Measurements from ENCODE around the gene IL17RE. TPM values are rescaled to one million over a fixed set of nuclear protein-coding genes. Genes with fewer than 3 reads are reported as not detected.

IL17RE gene
- total RNA-seq, 1 donor from 2014 or later, result 4.1 TPM

DNA sequence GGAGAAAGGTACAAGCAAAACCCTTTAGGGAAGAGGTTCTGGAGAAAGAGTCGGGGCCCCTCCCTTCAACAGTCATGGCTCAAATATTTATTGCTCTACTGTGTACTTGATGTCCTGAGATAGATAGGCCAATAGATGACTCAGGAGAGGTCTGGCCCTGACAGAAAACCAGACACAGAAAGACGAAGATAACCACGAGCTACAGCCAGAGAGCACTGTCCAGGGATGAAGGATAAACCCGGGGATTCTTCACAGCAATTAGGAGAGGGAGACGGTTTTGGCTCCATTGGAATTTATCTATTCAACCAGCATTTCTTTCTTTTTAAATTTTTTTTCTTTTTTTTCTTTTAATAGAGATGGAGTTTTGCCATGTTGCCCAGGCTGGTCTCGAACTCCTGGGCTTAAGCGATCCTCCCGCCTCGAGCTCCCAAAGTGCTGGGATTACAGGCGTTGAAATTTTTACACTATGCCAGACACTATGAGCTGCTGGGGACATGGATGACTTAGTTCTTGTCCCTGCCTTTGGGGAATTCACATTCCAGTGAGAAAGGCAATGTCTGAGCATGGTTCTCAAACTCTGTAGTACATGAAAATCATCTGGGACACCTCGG, 18.0 kb upstream of the IL17RE start:
- H3K4me3 ChIP-seq (ENCODE audit: low read depth, low read length), result no peak overlapping the region
- no peak for TF ChIP-seq CTCF (conservative IDR thresholded peaks at IDR 0.05; ENCODE audit: low read depth, low read length)
- no peak for DNase-seq (ENCODE audit: low read depth)

DNA sequence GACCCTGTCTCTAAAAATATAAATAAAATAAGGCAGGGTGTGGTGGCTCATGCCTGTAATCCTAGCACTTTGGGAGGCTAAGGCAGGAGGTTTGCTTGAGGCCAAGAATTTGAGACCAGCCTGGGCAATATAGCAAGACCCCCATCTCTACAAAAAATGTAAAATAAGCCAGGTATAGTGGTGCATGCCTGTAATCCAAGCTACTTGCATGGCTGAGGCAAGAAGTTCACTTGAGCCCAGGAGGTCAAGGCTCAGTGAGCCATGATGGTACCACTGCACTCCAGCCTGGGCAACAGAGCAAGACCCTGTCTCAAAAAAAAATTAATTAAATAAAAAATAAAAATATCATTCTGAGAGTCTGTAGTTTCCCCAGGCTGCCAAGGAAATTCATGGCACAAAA, 16.3 kb upstream of the IL17RE start:
- H3K4me3 ChIP-seq (ENCODE audit: low read depth, low read length), result no peak overlapping the region
- DNase-seq (ENCODE audit: low read depth), result no peak
- TF ChIP-seq CTCF (conservative IDR thresholded peaks at IDR 0.05; ENCODE audit: low read depth, low read length), result no peak

DNA sequence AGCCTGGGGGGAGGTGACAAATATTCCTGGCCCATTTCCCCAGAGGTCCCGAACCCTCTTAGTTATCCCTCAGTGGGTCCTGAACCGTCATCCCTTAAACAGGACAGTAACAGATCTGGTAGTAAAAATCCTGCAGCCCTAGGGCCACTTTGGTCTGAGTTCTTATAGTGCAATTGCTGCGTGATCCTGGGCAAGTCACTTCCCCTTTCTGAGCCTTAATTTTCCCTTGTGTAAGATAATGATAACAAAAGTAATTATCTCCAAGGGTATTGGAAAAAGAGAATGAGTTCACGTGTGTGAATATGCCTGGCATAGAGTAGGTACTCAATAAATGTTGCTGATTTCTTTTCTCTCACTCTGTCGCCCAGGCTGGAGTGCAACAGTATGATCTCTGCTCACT, 15.2 kb upstream of the IL17RE start:
- no peak for DNase-seq (ENCODE audit: low read depth)
- no peak overlapping the region for H3K4me3 ChIP-seq (ENCODE audit: low read depth, low read length)
- TF ChIP-seq CTCF (conservative IDR thresholded peaks at IDR 0.05; ENCODE audit: low read depth, low read length), result no peak

DNA sequence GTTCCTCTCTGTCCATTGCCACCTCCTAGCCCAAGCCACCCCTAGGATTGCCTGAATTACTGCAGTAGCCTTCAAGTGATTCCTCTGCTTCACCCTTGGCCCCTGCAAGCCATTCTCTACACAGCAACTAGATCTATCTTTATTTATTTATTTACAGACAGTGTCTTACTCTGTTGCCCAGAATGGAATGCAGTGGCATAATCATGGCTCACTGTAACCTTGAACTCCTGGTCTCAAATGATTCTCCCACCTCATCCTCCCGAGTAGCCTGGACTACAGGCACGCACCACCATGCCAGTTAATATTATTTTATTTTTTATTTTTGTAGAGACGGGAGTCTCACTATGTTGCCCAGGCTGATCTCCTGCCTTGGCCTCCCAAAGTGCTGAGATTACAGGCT, 14.1 kb upstream of the IL17RE start:
- H3K4me3 ChIP-seq (ENCODE audit: low read depth, low read length), result no peak overlapping the region
- DNase-seq (ENCODE audit: low read depth), result no peak
- TF ChIP-seq CTCF (conservative IDR thresholded peaks at IDR 0.05; ENCODE audit: low read depth, low read length), result no peak

GRCh38 chr3:9889405-9889804, 13.2 kb upstream of the IL17RE start:
- no peak for DNase-seq (ENCODE audit: low read depth)
- no peak for TF ChIP-seq CTCF (conservative IDR thresholded peaks at IDR 0.05; ENCODE audit: low read depth, low read length)

GRCh38 chr3:9890249-9891071, 12.2 kb upstream of the IL17RE start, which contains the start of gene JAGN1:
JAGN1 (plus strand) TSS chr3:9890610; CDS start chr3:9890723, 113 bp downstream.
- DNase-seq (ENCODE audit: low read depth), result no peak
- H3K4me3 ChIP-seq (ENCODE audit: low read depth, low read length), result peak within 1 kb of the TSS; percentile 95
- TF ChIP-seq CTCF (conservative IDR thresholded peaks at IDR 0.05; ENCODE audit: low read depth, low read length), result no peak

More at GRCh38 chr3:9889405-9889804, 13.2 kb upstream of the IL17RE start:
- no peak overlapping the region for H3K4me3 ChIP-seq (ENCODE audit: low read depth, low read length)

All from epithelial cell of proximal tubule (primary cell).